ENCODE data around the gene RABGAP1L.

DNA sequence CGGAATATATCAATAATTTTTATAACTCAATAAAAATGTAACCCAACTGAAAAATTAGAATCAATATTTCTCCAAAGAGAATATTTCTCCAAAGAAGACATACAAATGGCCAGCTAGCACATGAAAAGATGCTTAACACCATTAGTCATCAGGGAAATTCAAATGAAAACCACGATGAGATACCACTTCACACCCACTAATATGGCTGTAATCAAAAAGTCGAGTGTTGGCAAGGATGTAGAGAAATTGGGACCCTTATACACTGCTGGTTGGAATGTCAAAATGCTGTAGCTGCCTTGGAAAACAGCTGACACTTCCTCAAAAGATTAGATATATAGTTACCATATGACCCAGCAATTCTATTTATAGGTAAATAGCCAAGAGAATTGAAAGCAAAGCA, 421.5 kb downstream of the RABGAP1L start:
- TF ChIP-seq POLR2AphosphoS5 (IDR thresholded peaks at IDR 0.05; ENCODE audit: low read depth, low read length) (no peak), POLR2A (IDR thresholded peaks at IDR 0.05; ENCODE audit: low read depth, low read length) (no peak), TAF1 (IDR thresholded peaks at IDR 0.05; ENCODE audit: low read depth, low read length) (no peak), SPI1 (IDR thresholded peaks at IDR 0.05; ENCODE audit: low read depth, low read length) (no peak), PAX5 (IDR thresholded peaks at IDR 0.05; ENCODE audit: insufficient read depth, low read length, severe bottlenecking) (no peak)
